ENCODE results near the gene IGF1R. TPM values are rescaled to one million over a fixed set of nuclear protein-coding genes. Genes with fewer than 3 reads are reported as not detected.

IGF1R gene
- total RNA-seq, 5 donors from 2014 or later (not counting 1 experiment from before 2014, with no cell fraction given): 40.3 to 97.2 (median 79.4) TPM

- Mint-ChIP-seq H3K9me3 (no peaks in the 10 kb centered on the region), H3K36me3 (no peaks in the 10 kb centered on the region), H3K27ac (no peak overlapping the region), H3K4me3 (no peak overlapping the region), H3K4me1 (peaks cover 4 to 7% (median 6%) of the 10 kb centered on the region in 3 donors), H3K27me3 (peaks cover 0 to 17% of the 10 kb centered on the region in 2 donors)
- Histone ChIP-seq H3K36me3 (ENCODE audit: control insufficient read depth in 2 of 2, extremely low read depth in 1 of 2, insufficient read depth in 1 of 2, low read length in 1 of 2) (no peaks in the 10 kb centered on the region), H3K4me3 (ENCODE audit: control insufficient read depth in 1 of 2, extremely low read depth in 1 of 2, low read length in 1 of 2) (no peak overlapping the region), H3K4me1 (ENCODE audit: control insufficient read depth in 1 of 2, extremely low read depth in 1 of 2, insufficient read depth in 2 of 2, low read length in 2 of 2) (peaks cover 3 to 7% of the 10 kb centered on the region in 2 experiments), H3K27me3 (replicated peaks in 1 of 2; ENCODE audit: control insufficient read depth in 2 of 2, extremely low read depth in 1 of 2, insufficient read depth in 2 of 2, low read length in 1 of 2) (peaks cover 0 to 15% of the 10 kb centered on the region in 2 experiments), H3K27ac (ENCODE audit: low read length) (no peak overlapping the region), H3K9me3 (no peaks in the 10 kb centered on the region)
- no CpG with 5 or more reads among the region's 4 CpGs for WGBS (ENCODE audit: insufficient coverage)
- ChIA-PET CTCF (no interaction called here), POLR2A (no interaction called here)
- ATAC-seq (replicated peaks in 1 of 4) (no peak), DNase-seq (no peak)
These were observed 5.2 kb upstream of the IGF1R start for GRCh38 chr15:98643115-98643514.

- peak overlapping the region; percentile 80 to 86 (median 81) for H3K4me3 Mint-ChIP-seq
- WGBS (ENCODE audit: insufficient coverage): 0% methylated on average over 2 of the region's 7 CpGs
- ATAC-seq (replicated peaks in 1 of 4) (no peak), DNase-seq (no peak)
- H3K9me3 ChIP-seq: no peaks in the 10 kb centered on the region
- H3K36me3 ChIP-seq (ENCODE audit: control insufficient read depth in 2 of 2, extremely low read depth in 1 of 2, insufficient read depth in 1 of 2, low read length in 1 of 2): no peaks in the 10 kb centered on the region
- peaks cover 0 to 29% of the 10 kb centered on the region in 2 experiments for H3K27me3 ChIP-seq (replicated peaks in 1 of 2; ENCODE audit: control insufficient read depth in 2 of 2, extremely low read depth in 1 of 2, insufficient read depth in 2 of 2, low read length in 1 of 2)
- peaks cover 3 to 29% of the 10 kb centered on the region in 2 experiments for H3K4me1 ChIP-seq (ENCODE audit: control insufficient read depth in 1 of 2, extremely low read depth in 1 of 2, insufficient read depth in 2 of 2, low read length in 2 of 2)
- H3K27me3 Mint-ChIP-seq: peaks cover 0 to 22% of the 10 kb centered on the region in 2 donors
- H3K4me1 Mint-ChIP-seq: peaks cover 10 to 21% (median 13%) of the 10 kb centered on the region in 3 donors
- POLR2A ChIA-PET: interaction anchor here (0.5 to 0.9 kb wide), 3 partner anchors 44 to 303 kb away, joined by 3 to 7 read pairs (median 6); no protein-coding TSS in a partner anchor
- peak overlapping the region; percentile 52 to 67 for H3K27ac Mint-ChIP-seq
- peak overlapping the region; percentile 59 to 82 for H3K4me3 ChIP-seq (ENCODE audit: control insufficient read depth in 1 of 2, extremely low read depth in 1 of 2, low read length in 1 of 2)
- H3K9me3 Mint-ChIP-seq: no peaks in the 10 kb centered on the region
- CTCF ChIA-PET: interaction anchor here (0.5 to 2.0 kb wide), 12 partner anchors 10 to 1340 kb away, joined by 3 to 12 read pairs (median 4); no protein-coding TSS in a partner anchor
- no peak overlapping the region for H3K27ac ChIP-seq (ENCODE audit: low read length)
- H3K36me3 Mint-ChIP-seq: no peaks in the 10 kb centered on the region
These were observed 1.8 kb upstream of the IGF1R start for GRCh38 chr15:98646546-98647025.

- peaks cover 5 to 32% of the 10 kb centered on the region in 2 experiments for H3K4me1 ChIP-seq (ENCODE audit: control insufficient read depth in 1 of 2, extremely low read depth in 1 of 2, insufficient read depth in 2 of 2, low read length in 2 of 2)
- Mint-ChIP-seq H3K27me3 (peaks cover 0 to 21% of the 10 kb centered on the region in 2 donors), H3K4me3 (peak overlapping the region; percentile 80 to 96 (median 86)), H3K36me3 (no peaks in the 10 kb centered on the region), H3K27ac (peak overlapping the region; percentile 52 to 67), H3K9me3 (no peaks in the 10 kb centered on the region), H3K4me1 (peaks cover 15 to 27% (median 18%) of the 10 kb centered on the region in 3 donors)
- peak overlapping the region; percentile 77 to 82 for H3K4me3 ChIP-seq (ENCODE audit: control insufficient read depth in 1 of 2, extremely low read depth in 1 of 2, low read length in 1 of 2)
- H3K27ac ChIP-seq (ENCODE audit: low read length): no peak overlapping the region
- ATAC-seq (replicated peaks in 1 of 4): peak; percentile 47 to 54 (median 52)
- no peaks in the 10 kb centered on the region for H3K9me3 ChIP-seq
- under 1% methylated on average over 68 of the region's 77 CpGs for WGBS (ENCODE audit: insufficient coverage)
- ChIA-PET CTCF (interaction anchor here (0.5 to 2.0 kb wide), 13 partner anchors 10 to 1340 kb away, joined by 3 to 12 read pairs (median 3); no protein-coding TSS in a partner anchor), POLR2A (interaction anchor here (0.5 to 0.9 kb wide), 3 partner anchors 45 to 302 kb away, joined by 3 to 7 read pairs (median 6); no protein-coding TSS in a partner anchor)
- H3K36me3 ChIP-seq (ENCODE audit: control insufficient read depth in 2 of 2, extremely low read depth in 1 of 2, insufficient read depth in 1 of 2, low read length in 1 of 2): no peaks in the 10 kb centered on the region
- H3K27me3 ChIP-seq (replicated peaks in 1 of 2; ENCODE audit: control insufficient read depth in 2 of 2, extremely low read depth in 1 of 2, insufficient read depth in 2 of 2, low read length in 1 of 2): peaks cover 0 to 29% of the 10 kb centered on the region in 2 experiments
- peak; percentile 16 to 78 (median 52) for DNase-seq
These were observed 1.1 kb upstream of the IGF1R start for GRCh38 chr15:98647026-98647773.

GRCh38 chr15:98648654-98649471, 524 bp downstream of the IGF1R start:
- Mint-ChIP-seq H3K27ac (peak overlapping the region; percentile 91 to 92), H3K36me3 (no peaks in the 10 kb centered on the region), H3K4me3 (peak overlapping the region; percentile 82 to 96 (median 86)), H3K9me3 (no peaks in the 10 kb centered on the region), H3K27me3 (peaks cover 0 to 25% of the 10 kb centered on the region in 2 donors), H3K4me1 (peaks cover 30 to 41% (median 34%) of the 10 kb centered on the region in 3 donors)
- WGBS (ENCODE audit: insufficient coverage): under 1% methylated on average over 90 of the region's 121 CpGs
- DNase-seq: peak in 28 of 35 experiments; percentile 7 to 58 (median 26)
- H3K4me3 ChIP-seq (ENCODE audit: control insufficient read depth in 1 of 2, extremely low read depth in 1 of 2, low read length in 1 of 2): peak overlapping the region; percentile 61 to 68
- no peaks in the 10 kb centered on the region for H3K9me3 ChIP-seq
- ATAC-seq (replicated peaks in 1 of 4): peak in 3 of 4 experiments; percentile 19 to 26 (median 20)
- peaks cover 0 to 27% of the 10 kb centered on the region in 2 experiments for H3K27me3 ChIP-seq (replicated peaks in 1 of 2; ENCODE audit: control insufficient read depth in 2 of 2, extremely low read depth in 1 of 2, insufficient read depth in 2 of 2, low read length in 1 of 2)
- H3K4me1 ChIP-seq (ENCODE audit: control insufficient read depth in 1 of 2, extremely low read depth in 1 of 2, insufficient read depth in 2 of 2, low read length in 2 of 2): peaks cover 13 to 32% of the 10 kb centered on the region in 2 experiments
- no peaks in the 10 kb centered on the region for H3K36me3 ChIP-seq (ENCODE audit: control insufficient read depth in 2 of 2, extremely low read depth in 1 of 2, insufficient read depth in 1 of 2, low read length in 1 of 2)
- H3K27ac ChIP-seq (ENCODE audit: low read length): no peak overlapping the region
- ChIA-PET CTCF (no interaction called here), POLR2A (no interaction called here)

GRCh38 chr15:98649472-98650416, 1.4 kb downstream of the IGF1R start:
- DNase-seq (peak in 32 of 35 experiments; percentile 7 to 62 (median 36)), ATAC-seq (replicated peaks in 1 of 4) (no peak)
- Mint-ChIP-seq H3K4me1 (peaks cover 38 to 50% (median 42%) of the 10 kb centered on the region in 3 donors), H3K27me3 (peaks cover 0 to 29% of the 10 kb centered on the region in 2 donors), H3K4me3 (peak overlapping the region; percentile 87 to 96 (median 87)), H3K36me3 (no peaks in the 10 kb centered on the region), H3K9me3 (no peaks in the 10 kb centered on the region), H3K27ac (peak overlapping the region; percentile 91 to 98)
- CTCF ChIA-PET: interaction anchor here in 1 of 2 donors (0.6 kb wide), 1 partner anchor 307 kb away, joined by 3 read pairs; no protein-coding TSS in a partner anchor
- 3% methylated on average over 92 of the region's 94 CpGs for WGBS (ENCODE audit: insufficient coverage)
- H3K36me3 ChIP-seq (ENCODE audit: control insufficient read depth in 2 of 2, extremely low read depth in 1 of 2, insufficient read depth in 1 of 2, low read length in 1 of 2): no peaks in the 10 kb centered on the region
- peaks cover 0 to 27% of the 10 kb centered on the region in 2 experiments for H3K27me3 ChIP-seq (replicated peaks in 1 of 2; ENCODE audit: control insufficient read depth in 2 of 2, extremely low read depth in 1 of 2, insufficient read depth in 2 of 2, low read length in 1 of 2)
- peak overlapping the region; percentile 61 to 68 for H3K4me3 ChIP-seq (ENCODE audit: control insufficient read depth in 1 of 2, extremely low read depth in 1 of 2, low read length in 1 of 2)
- peak overlapping the region; percentile 63 for H3K27ac ChIP-seq (ENCODE audit: low read length)
- H3K9me3 ChIP-seq: no peaks in the 10 kb centered on the region
- POLR2A ChIA-PET: no interaction called here
- H3K4me1 ChIP-seq (ENCODE audit: control insufficient read depth in 1 of 2, extremely low read depth in 1 of 2, insufficient read depth in 2 of 2, low read length in 2 of 2): peaks cover 13 to 32% of the 10 kb centered on the region in 2 experiments
